Activated CD8-positive, alpha-beta memory T cell treated with anti-CD3 and anti-CD28 coated beads, Interleukin-2, amount 50 U/mL, for 24 hours (primary cell): ENCODE results near the gene RTP5.
"Not testable (repeated sequence)": the region's sequence is repeated elsewhere in the genome, so short reads cannot be mapped to it uniquely, and the experiment has no call there.

Experiments
- DNase-seq: peaks from one replicate; pipeline ENCODE4 v3.0.0-alpha.2; 2020; ENCODE audit errors: extremely low read depth

Gene RTP5

DNA sequence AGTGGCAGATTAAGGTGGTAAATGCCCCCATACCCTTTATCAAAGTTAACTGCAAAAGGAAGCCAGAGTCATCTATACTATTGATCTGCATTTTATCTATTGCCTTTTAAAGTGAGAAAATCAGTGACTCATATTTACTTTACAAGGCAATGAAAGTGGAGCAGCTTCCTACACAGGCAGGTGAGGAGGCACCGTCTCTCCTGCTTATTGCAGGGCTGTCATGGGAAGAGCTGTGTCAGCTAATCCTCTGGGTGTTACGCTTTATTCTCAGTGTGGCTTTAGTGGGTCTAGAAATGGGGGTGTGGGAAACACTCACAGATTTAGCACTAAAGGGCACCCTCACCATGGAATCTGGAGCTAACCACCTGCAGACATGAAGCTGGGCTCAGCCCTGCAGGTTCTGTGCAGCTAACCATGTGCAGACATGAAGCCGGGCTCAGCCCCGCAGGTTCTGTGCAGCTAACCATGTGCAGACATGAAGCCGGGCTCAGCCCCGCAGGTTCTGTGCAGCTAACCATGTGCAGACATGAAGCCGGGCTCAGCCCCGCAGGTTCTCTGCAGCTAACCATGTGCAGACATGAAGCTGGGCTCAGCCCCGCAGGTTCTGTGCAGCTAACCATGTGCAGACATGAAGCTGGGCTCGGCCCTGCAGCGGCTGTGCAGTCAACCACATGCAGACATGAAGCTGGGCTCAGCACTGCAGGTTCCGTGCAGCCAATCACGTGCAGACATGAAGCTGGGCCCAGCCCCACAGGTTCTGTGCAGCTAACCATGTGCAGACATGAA, 53.5 kb downstream of the RTP5 start:
- not testable (repeated sequence) for DNase-seq
